GM19328 (cell line): ENCODE data around the gene THG1L.
A peak's percentile ranks its signal among the peaks of the same experiment; 100 is the strongest.
"Not testable (repeated sequence)": the region's sequence is repeated elsewhere in the genome, so short reads cannot be mapped to it uniquely, and the experiment has no call there.

Experiments
- ATAC-seq: cut with Tn5 transposase; IDR thresholded peaks from one replicate; pipeline ENCODE4 v1.9.1; 2021; ENCODE audit warnings: mild to moderate bottlenecking, moderate library complexity; ENCODE audit not compliant: unreplicated experiment

THG1L gene

DNA sequence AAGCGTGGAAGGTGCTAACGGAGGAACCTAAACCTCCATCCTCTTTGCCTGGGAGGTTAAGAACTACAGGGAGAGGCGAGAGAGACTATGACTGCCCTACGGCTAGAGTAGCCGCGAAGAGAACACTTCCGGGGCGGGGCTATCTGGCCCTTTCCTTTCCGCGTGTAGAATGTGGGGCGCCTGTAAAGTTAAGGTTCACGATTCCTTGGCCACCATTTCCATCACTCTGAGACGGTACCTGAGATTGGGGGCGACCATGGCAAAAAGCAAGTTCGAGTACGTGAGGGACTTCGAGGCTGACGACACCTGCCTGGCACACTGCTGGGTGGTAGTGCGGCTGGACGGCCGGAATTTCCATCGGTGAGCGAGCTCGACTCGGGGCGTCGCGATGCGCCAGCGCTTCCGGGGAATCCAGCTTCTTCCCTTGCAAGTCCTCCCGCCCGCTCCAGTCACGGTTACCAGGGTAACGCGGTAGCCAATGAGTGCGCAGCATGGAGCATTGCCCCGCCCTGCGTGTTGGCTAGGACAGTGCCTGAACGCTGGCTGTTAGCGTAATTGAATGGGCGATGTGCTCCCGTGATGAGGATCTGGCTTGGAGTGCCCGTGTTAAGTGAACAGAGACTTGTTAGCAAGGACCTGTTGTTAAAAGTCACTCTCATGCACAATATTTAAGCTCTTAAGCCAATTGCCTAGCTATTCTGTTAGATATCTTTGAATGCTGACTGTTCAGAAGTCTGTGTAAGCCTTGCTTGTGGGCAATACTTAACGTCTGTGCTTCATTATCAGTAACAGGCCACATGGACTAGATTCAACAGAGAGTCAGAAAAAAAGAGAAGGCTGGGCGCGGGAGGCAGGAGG lies at the start of gene THG1L:
Gene THG1L, plus strand, starts transcription at position 149 of the 858 bp plus-strand sequence. Its CDS starts 21 bp downstream, at position 170.
- ATAC-seq: peak; percentile 94

DNA sequence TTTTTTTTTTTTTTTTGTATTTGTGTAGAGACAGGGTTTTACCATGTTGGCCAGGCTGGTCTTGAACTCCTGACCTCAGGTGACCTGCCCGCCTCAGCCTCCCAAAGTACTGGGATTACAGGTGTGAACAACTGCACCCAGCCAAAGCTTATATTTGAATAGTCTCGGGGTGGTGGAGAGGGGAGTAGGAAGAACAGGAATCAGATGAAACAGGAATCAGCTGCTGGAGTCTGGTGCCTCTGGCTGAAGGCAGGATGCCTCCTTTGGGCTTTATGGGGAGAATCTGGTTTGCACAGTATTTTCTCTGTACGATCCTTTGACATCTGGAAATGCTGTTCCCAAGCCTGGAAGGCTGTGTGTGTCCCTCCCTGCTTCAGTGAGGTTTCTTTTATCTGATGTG lies 49.0 kb upstream of the THG1L start:
- no peak for ATAC-seq

DNA sequence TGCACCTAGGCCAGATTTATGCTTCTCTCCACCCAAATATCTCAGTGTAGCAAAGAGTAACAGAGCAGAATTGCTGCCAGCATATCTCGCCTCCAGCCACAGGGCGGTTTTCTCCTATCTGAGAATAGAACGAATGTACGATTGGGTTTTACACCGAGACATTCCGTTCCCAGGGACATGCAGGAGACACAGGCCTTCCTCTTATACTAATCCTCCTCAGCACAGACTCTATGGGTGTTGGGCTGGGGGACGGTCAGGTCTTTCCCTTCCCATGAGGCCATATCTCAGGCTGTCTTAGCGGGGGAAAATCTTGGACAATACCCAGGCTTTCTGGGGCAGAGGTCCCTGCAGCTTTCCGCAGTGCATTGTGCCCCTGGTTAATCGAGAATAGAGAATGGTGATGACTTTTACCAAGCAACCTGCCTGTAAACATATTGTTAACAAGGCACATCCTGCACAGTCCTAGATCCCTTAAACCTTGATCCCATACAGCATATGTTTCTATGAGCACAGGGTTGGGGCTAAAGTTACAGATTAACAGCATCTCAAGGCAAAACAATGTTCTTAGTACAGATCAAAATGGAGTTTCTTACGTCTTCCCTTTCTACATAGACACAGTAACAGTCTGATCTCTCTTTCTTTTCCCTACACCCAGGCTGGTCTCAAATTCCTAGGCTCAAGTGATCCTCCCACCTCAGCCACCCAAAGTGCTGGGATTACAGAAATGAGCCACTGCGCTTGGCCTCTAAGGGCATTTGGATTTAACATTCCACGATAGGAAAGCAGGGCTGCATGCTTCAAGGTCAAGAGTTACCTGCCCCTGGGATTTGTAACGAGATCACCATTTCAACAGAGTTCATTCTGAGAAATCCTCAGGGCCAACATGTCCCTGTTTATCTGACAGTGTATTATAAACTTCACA lies 44.7 kb upstream of the THG1L start:
- not testable (repeated sequence) for ATAC-seq

DNA sequence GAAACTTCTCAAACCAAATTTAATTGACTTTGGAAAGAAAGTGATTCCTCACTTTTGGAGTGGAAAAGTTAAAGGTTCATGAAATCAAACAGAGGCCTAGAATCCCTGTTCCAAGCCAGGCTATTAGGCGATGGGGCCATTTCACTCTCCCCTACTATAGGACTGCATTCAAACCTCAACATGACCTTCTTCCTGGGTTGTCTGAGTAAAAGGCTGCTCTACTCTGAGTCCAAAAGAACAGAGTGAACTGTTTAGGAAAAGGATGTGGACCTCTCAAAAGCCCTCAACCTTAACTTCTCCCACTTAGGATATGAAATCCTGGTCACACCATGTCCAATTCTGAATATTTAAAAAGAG lies 44.0 kb upstream of the THG1L start:
- ATAC-seq: no peak

DNA sequence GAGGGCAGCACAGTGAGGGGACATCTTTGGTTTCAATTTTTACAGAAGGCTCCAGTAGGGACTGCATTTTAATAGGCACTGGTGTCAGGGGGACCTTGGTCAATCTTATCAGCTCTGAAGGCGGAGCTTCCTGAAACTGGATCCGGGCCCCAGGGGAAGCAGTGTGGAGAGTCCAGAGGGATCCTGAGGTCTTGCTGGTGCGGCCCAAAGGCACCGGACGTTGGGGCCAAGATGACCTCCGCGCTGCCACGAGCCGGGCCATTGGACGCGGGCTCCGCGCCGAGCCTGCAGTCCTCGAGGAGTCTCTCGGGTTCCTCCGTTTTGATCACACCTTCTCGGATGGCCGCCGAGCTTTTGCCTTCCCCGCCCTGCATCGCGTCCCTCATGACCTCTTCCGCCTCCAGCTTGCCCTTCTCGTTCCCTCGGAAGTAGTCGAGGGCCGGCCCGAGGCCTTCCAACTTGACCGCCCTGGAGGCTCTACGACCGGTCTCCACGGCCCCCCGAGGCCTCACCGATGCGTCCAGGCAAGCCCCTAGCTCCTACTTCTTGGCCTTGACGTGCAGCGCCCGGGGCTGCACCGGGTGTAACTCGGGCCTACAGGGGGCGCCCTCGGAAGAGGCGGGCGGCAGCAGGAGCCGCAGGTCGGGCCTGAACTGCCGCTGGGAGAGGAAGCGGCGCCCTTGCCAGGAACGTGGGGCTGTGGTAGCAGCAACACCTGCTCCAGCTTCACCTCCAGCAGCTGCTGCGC lies 41.1 kb upstream of the THG1L start:
- no peak for ATAC-seq

DNA sequence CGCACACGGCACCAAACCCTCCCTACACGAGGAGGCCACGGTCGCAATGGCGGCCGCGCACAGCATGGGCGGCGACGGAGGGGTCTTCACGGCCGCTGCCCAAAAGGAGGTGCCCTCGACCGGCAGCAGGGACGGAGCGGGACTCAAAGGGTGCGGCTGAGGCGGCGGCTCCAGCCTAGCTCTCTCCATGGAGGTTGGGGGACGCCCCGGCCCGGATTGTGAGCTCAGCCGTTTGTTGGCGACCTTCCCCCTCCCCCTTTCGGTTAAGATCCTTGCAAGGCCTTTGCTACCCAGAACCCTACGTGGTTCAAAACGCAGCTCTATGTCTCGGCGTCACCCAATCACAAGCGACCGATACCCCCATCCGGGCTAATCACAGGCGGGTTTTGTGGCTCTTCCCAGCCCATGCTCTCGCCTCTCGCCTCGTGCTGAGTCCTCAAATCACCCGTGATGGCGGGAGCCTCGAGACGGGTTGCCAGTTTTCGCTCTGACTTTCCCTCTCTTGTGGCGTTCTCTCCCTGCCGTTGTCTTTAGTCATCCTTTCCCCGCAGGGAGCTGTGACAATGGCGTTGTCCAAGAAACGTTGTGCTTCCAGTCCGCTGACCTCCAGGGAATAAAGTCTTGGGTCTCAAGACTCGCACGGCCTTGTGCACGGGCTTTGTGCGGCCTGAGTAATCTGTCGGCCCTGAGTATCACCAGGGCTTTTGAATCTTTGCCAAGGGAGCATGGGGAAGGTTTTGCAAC lies 40.4 kb upstream of the THG1L start:
- ATAC-seq: no peak

DNA sequence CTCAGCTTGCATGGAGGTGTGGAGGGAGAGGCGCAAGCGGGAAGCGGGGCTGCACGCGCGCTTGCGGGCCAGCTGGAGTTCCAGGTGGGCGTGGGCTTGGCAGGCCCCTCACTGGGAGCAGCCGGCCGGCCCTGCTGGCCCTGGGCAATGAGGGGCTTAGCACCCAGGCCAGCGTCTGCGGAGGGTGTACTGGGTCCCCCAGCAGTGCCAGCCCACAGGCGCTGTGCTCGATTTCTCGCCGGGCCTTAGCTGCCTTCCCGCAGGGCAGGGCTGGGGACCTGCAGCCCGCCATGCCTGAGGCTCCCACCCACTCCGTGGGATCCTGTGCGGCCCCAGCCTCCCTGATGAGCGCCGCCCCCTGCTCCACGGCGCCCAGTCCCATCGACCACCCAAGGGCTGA lies 37.4 kb upstream of the THG1L start:
- ATAC-seq: not testable (repeated sequence)

DNA sequence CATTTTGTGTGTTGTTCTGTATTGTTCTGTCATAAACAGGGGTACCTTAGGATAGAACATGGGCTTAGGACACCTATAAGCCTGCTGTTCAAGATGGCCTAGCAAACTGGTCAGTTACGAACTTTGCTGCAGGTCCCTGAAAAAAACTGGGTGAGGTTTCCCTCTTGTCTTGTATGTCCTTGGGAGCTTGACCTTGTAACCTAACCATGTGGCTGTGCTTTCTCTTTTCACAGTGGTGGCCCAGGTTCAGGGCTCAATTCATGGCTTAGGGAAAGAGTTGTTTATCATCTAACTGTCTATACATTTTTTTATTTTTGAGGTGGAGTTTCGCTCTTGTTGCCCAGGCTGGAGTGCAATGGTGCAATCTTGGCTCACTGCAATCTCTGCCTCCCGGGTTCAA lies 35.1 kb upstream of the THG1L start:
- ATAC-seq: not testable (repeated sequence)

DNA sequence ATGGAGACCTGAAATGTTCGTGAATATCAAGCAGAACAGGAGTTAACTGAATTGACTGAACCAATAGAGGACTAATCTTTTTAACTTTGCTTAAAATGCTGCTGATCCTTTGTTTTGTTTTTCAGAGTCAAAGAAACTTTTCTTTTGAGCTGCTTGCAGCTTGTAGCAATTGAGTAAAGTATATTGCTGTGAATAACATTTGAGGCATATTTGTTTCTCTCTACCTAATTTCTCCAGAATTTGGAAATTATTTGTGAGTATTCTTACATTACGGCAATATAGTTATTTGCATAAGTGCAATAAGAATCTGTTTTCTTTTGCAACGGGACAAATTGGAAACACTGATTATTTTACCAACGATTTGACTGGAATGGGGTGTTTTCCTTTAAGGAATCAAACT lies 32.5 kb upstream of the THG1L start:
- not testable (repeated sequence) for ATAC-seq

DNA sequence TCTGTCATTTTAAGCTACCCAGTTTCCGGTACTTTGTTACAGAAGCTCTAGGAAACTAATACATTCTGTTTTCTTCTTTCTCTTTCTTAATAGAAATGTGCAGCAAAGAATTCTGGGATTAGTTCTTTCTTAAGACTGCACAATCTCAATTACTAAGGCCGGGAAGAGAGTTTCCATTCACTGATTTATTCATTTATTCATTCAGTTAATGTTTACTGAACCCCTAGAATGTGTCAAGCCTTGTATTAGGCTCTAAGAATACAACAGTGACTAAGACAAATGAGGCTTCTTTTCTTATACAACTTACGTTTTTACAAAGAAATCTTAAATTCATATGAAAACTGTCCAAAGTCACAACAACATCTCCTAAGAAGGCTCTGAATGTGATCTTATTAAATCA lies 27.5 kb upstream of the THG1L start:
- no peak for ATAC-seq

DNA sequence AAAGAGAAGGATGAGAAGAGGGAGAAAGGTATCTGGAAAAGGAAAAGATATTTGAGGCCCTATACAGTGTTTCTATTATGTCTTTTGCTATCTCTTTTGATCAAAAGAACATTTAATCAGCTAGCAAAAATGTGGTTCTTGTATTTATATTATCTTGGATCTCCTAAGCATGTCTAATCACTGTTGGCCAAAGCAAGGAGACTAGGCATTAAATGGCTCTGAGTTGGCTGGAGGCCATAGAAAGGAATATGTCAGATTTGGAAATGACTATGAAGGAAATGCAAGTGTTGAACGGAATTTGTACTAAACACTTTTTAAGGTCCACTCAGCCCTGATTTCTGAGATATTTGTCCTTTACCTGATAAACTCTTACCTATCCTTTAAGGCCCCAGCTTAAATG lies 22.4 kb upstream of the THG1L start:
- no peak for ATAC-seq

DNA sequence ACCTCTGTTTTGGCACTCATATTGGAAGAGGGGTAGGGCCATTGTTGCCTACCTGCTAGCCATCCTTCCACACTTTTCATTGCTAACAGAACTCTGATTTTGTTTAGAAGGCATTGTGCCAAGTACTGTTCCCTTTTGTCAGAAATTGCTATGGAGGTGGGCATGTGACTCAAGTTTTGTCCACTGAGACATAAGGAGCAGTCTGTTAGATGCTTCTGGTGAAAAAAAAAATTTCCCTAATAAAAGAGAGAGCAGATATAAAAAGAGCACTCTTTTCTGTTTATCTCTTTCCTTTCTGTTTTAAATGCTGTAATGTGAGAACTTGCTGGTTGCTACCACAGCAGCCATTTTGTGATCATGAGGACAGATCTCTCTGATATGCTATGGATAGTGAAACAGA lies 21.9 kb upstream of the THG1L start:
- no peak for ATAC-seq

DNA sequence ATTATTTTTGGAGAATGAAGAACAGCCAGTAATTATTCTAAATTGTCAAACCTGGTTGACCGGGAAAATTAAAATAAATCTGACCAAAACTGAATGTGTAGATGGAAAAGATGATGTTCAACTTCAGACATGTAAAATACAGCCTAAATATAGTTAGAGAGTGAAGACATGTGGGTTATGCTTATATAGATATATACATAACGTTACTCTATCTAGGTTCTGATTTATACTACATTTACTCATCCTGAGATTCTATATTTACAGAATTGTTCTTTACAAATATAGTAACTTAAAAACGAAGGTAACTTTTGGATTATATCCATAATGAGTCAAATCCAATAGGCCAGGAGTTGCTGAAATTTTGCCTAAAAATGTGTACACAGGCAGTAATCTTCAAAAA lies 20.8 kb upstream of the THG1L start:
- ATAC-seq: no peak

DNA sequence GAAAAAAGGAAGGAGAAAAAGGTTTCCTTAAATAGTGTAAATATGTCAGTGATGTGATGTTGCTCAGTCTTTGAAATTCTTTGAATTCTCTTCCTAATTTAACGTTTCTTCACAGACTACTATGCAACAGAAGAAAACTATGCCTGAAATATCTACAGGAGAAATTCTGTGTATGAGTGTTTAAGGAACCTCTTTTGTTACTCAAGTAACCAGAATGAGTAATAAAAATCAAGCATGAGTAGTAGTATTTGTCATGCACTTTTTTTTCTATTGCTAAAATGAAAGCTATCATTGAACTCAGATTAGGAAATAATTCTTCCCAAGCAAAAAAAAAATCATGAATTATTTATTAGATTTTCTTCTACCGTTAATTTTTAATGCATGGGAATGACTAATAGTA lies 20.3 kb upstream of the THG1L start:
- ATAC-seq: no peak

DNA sequence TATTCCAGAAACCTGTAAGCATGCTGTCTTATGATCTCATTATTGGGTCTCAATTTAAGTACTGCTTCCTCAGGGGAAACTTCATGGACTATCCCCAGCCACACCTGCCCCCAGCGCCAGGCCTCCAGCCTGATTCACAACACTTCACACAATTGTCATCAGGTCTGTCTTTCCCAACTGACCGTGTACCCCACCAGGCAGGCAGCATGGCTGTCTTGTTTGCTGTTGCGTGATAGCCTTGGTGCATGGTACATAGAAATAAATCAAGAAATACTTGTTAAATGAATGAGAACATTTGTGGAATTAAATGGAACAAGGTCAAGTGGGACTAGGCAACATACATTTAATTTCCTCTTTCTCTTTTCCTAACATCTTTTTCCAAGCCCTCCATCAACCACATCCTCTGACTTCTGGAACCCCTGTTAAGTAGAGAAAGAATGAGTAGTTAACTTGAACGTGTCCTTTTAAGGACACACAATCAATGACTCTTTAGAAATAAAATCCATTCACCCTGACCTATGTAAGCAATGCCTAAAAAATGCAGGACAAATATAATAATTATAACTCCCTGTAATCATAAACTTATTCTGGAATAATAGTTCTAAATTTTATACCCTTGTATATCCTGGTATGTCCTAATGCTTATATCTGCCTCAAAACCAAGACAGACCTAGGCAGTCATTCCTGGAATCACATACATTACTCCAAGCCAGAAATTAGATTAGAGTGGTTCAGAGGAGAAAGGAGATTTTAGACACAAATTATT lies 17.2 kb upstream of the THG1L start:
- no peak for ATAC-seq

DNA sequence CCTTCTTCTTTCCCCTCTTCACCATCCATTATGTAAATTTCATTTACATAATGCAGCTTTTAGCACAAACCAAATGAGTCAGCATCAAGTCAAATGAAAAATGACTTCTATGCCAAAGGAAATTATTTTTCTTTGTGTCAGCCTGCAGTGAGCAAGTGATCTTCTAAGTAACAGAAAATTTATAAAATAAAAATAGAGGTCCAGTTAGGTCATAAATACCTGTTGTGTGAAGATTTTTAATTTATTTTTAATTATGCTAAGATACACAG lies 16.7 kb upstream of the THG1L start:
- no peak for ATAC-seq

DNA sequence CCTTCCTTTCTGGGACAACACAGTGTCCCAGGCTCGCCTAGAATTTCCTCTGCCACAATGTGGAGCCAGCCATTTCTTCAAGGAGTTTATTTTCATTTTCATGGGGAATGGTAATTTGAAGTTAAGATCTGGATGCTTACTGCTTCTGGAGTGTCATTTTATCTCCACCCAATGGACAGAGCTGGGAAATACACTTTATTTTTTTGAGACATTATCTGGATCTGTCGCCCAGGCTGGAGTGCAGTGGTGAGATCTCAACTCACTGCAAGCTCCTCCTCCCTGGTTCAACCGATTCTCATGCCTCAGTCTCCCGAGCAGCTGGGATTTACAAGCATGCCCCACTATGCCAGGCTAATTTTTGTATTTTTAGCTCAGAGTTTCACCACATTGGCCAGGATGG lies 12.7 kb upstream of the THG1L start:
- ATAC-seq: no peak

DNA sequence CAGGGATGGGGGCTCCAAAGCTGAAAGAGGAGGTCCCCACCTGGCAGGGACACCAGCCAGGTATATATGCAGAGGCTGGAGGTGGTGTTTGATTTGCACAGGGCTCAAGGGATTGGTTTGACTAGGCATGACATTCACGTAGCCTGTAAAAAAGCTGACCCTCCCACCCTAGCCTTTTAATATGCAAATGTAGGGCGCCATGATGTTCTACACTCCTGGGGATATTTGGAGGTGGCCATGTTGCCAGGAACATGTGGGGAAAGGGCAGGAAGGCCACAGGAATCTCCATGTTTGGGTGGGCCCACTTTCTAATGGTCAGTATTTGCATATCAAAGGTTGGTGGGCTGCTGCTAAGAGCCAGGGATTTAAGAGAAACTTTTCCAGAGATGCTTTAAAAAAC lies 12.0 kb upstream of the THG1L start:
- ATAC-seq: no peak

DNA sequence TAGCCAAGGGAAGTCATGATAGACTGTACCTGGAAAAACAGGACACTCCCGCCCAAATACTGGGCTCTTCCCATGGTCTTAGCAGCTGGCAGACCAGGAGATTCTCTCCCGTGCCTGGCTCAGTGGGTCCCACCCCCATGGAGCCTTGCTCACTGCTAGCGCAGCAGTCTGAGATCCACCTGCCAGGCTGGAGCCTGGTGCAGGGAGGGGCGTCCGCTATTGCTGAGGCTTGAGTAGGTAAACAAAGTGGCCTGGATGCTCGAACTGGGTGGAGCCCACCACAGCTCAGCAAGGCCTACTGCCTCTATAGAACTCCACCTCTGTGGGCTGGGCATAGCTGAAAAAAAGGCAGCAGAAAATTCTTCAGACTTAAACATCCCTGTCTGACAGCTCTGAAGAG lies 10.1 kb upstream of the THG1L start:
- no peak for ATAC-seq

DNA sequence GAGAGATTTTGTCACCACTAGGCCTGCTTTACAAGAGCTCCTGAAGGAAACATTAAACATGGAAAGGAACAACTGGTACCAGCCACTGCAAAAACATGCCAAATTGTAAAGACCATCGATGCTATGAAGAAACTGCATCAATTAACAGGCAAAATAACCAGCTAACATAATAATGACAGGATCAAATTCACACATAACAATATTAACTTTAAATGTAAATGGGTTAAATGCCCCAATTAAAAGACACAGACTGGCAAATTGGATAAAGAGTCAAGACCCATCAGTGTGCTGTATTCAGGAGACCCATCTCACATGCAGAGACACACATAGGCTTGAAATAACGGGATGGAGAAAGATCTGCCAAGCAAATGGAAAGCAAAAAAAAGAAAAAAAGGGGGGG lies 8.3 kb upstream of the THG1L start:
- not testable (repeated sequence) for ATAC-seq
